ENCODE results near the gene MPRIP.

DNA sequence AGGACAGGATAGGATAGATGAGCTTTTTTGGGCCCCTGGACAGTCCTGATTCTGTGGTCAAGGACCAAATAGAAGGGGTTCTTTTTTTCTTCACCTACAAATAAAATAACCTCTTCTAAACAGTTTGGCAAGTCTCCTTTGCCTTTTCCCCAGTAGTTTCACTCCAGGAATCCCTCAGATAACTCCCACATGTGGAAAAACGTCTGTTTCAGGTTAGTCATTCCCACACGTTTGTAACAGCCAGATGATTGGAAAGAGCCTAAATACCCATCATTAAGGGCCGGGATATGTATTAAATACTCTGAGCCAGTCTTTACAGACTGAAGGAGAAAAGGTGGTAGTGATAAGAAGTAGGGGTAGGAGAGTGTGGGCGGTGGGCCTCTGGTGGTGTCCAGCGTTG, 105.6 kb downstream of the MPRIP start:
- TF ChIP-seq ETV6 (CRISPR knock-in tag; IDR thresholded peaks at IDR 0.05), result no peak
- TF ChIP-seq, protein P1, sequence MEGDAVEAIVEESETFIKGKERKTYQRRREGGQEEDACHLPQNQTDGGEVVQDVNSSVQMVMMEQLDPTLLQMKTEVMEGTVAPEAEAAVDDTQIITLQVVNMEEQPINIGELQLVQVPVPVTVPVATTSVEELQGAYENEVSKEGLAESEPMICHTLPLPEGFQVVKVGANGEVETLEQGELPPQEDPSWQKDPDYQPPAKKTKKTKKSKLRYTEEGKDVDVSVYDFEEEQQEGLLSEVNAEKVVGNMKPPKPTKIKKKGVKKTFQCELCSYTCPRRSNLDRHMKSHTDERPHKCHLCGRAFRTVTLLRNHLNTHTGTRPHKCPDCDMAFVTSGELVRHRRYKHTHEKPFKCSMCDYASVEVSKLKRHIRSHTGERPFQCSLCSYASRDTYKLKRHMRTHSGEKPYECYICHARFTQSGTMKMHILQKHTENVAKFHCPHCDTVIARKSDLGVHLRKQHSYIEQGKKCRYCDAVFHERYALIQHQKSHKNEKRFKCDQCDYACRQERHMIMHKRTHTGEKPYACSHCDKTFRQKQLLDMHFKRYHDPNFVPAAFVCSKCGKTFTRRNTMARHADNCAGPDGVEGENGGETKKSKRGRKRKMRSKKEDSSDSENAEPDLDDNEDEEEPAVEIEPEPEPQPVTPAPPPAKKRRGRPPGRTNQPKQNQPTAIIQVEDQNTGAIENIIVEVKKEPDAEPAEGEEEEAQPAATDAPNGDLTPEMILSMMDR (IDR thresholded peaks at IDR 0.05), result no peak
- TF ChIP-seq ZBTB21 (CRISPR knock-in tag; IDR thresholded peaks at IDR 0.05; ENCODE audit: borderline replicate concordance), result no peak
- no peak for TF ChIP-seq SMAD3 (CRISPR knock-in tag; IDR thresholded peaks at IDR 0.05; ENCODE audit: borderline replicate concordance)
- TF ChIP-seq NR2C2 (CRISPR knock-in tag; IDR thresholded peaks at IDR 0.05), result no peak
- TF ChIP-seq, protein P2, sequence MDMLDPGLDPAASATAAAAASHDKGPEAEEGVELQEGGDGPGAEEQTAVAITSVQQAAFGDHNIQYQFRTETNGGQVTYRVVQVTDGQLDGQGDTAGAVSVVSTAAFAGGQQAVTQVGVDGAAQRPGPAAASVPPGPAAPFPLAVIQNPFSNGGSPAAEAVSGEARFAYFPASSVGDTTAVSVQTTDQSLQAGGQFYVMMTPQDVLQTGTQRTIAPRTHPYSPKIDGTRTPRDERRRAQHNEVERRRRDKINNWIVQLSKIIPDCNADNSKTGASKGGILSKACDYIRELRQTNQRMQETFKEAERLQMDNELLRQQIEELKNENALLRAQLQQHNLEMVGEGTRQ (CRISPR knock-in tag; IDR thresholded peaks at IDR 0.05), result no peak
- TF ChIP-seq JUN (CRISPR knock-in tag; IDR thresholded peaks at IDR 0.05), result no peak
